ENCODE measurements around the gene SLC9A3.

SLC9A3 gene

DNA sequence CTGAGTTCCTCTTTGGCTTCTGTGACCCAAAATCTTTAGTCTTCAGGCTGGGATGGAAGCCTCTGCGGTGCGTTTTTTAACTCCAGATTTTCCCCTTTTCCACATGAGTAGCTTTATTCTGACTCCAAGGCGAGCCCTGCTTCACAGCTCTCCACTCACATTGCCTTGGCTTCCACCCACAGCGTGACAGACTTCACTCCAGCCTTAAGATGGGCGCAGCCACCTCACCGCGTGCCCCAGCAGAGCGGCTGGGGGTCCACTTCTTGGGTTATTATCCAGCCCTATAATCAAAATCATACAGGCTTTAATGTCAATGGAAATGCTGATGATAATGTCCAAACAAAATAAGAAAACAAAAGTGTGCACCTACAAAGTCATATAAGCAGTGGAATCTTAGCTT is 80.0 kb downstream of the SLC9A3 start:
- no peak for DNase-seq (ENCODE audit: low read depth in 2 of 2)
- TF ChIP-seq, protein P1, sequence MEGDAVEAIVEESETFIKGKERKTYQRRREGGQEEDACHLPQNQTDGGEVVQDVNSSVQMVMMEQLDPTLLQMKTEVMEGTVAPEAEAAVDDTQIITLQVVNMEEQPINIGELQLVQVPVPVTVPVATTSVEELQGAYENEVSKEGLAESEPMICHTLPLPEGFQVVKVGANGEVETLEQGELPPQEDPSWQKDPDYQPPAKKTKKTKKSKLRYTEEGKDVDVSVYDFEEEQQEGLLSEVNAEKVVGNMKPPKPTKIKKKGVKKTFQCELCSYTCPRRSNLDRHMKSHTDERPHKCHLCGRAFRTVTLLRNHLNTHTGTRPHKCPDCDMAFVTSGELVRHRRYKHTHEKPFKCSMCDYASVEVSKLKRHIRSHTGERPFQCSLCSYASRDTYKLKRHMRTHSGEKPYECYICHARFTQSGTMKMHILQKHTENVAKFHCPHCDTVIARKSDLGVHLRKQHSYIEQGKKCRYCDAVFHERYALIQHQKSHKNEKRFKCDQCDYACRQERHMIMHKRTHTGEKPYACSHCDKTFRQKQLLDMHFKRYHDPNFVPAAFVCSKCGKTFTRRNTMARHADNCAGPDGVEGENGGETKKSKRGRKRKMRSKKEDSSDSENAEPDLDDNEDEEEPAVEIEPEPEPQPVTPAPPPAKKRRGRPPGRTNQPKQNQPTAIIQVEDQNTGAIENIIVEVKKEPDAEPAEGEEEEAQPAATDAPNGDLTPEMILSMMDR (IDR thresholded peaks at IDR 0.05; ENCODE audit: low read depth, low read length), result no peak
- peak overlapping the region; percentile 100 for H3K4me3 ChIP-seq (replicated peaks in 1 of 2; ENCODE audit: low read depth in 2 of 2, low read length in 2 of 2)

DNA sequence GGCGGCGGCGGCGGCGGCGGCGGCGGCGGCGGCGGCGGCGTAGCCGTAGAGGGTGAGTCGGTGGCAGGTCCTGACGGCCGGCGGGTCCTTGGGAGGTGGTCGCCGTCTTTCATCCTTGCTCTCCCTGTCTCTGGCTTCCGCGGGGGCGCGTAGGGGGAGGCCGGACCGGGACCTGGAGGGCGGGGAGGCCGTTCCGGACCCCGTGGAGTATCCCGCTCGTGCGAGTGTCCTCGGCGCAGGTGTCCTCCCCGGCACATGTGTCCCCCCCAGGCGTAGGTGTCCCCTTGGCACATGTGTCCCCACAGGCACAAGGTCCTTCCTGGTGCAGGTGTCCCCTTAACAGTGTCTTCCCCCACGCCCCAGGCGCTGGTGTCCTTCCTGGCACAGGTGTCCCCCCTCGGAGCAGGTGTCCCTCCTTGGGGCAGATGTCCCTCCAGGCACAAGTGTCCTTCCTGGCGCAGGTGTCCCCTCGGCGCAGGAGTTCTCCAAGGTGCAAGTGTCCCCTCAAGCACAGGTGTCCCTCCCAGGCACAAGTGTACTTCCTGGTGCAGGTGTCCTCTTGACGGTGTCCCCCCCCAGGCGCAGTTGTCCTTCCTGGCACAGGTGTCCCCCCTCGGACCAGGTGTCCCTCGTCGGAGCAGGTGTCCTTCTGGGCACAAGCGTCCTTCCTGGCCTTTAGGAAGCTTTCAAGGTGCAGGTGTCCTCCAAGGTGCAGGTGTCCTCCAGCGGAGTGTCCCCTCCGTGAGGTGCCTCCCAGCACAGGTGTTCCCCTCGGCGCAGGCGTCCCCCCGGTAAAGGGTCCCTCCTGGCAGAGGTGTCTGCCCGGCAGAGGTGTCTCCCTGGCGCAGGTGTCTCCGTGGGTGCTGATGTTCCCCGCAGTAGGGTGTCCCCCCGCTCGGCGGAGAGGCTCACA is 80.8 kb downstream of the SLC9A3 start:
- DNase-seq (ENCODE audit: low read depth in 2 of 2), result no peak
- TF ChIP-seq, protein P1 (IDR thresholded peaks at IDR 0.05; ENCODE audit: low read depth, low read length), result no peak
- peak overlapping the region; percentile 100 for H3K4me3 ChIP-seq (replicated peaks in 1 of 2; ENCODE audit: low read depth in 2 of 2, low read length in 2 of 2)

DNA sequence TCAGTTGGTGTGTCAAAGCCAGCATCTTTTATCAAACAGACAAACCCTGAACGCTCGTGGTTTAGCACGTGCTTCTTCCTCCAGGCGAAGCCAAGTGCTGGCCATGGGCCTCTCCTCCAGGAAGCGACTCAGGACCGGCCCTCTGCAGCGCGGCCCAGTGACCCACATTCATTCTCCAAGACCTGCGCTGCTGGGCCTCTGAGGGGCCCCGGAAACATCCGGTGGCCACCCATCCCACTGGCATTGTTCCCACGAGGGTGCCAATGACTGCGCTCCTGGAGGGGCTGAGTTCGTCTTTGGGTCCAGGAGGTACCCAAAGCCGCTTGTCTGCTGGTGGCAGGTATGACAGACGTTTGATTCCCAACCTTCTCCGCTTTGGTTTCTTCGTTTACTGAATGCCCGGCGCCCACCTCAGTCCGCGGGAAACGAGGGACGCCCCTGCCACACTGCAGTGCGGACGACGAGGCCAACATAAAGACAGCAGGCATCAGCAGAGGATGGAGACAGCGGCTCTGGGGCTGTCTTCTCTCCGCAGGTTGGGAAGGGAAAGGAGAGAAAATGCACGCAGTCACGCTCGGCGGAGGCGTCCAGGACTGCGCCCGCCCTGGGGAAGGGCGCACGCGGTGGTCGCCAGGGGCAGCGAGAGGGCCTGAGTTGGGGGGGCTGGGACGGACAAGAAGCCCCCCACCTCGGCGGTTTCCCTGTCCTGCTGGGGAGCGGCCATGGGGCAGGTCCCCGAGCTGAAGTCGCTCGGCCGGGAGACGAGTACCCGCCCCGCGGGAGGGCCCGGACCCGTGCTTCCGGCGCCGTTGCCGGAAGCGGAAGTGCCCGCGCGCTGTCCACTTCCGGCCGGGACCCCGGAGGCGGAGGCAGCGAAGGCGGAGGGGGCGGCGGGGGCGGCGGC is 81.7 kb downstream of the SLC9A3 start, which contains the start of gene EXOC3:
Gene EXOC3, plus strand, starts transcription at position 842 of the 904 bp plus-strand sequence. CDS start 3,030 bp downstream, outside the sequence.
- DNase-seq (ENCODE audit: low read depth in 2 of 2), result peak; percentile 63 to 73
- H3K4me3 ChIP-seq (replicated peaks in 1 of 2; ENCODE audit: low read depth in 2 of 2, low read length in 2 of 2), result peak within 1 kb of the TSS; percentile 100
- TF ChIP-seq, protein P1 (IDR thresholded peaks at IDR 0.05; ENCODE audit: low read depth, low read length), result no peak

DNA sequence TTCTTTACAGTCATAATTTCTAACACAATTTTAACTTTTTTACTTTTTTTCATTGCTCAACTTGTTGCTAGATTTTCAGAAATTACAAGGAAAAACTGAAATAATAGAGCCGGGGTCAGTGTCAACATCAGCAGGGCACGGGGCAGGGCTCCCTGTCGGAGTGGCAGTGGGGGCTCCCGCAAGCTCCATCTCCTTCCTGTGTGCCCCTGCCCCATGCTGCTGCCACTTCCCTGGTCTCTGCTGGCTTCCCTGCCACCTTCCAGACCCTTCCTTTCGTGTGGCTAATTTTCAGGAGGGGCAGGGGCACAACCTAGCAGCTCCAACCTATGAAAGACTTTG is 82.3 kb downstream of the SLC9A3 start:
- TF ChIP-seq, protein P1 (IDR thresholded peaks at IDR 0.05; ENCODE audit: low read depth, low read length), result no peak
- peak overlapping the region; percentile 100 for H3K4me3 ChIP-seq (replicated peaks in 1 of 2; ENCODE audit: low read depth in 2 of 2, low read length in 2 of 2)
- DNase-seq (ENCODE audit: low read depth in 2 of 2), result no peak

DNA sequence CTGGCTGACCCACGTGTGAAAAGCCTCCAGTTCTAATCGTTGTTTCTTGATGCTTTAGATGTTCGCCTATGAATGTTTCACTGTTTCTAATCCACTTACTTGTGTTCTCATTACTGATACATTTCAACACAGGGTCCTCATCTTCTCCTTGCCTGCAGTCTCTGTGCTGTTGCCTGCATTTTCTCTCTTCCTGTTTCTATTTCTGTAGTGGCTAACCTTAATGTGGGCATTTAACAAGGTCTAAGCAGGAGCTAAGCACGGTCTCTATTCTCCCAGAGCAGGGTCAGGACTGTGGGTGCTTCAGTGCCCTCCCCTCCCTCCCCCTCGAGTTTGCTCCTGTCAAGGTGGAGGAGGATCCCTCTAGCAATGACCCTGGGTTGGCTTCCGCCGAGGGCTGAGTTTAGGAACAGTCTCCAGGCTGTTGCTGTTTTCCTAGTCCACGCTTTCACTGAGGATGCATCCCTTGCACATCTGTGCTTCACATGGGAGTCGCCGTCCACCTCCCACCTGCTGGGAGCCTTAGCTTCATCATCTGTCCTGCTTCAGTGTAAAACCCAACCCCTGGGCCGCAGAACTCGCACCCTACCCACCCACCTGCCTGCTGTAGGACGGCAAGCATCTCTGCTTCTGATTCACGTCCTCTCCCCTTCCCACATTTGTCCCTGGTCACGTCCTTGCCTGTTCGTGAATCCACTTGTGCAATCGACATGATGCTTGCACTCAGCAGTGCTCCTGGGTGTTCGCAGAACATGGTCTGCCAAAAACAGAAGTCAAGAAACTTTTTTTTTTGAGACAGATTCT is 83.6 kb downstream of the SLC9A3 start:
- TF ChIP-seq, protein P1 (IDR thresholded peaks at IDR 0.05; ENCODE audit: low read depth, low read length), result no peak
- no peak overlapping the region for H3K4me3 ChIP-seq (replicated peaks in 1 of 2; ENCODE audit: low read depth in 2 of 2, low read length in 2 of 2)
- no peak for DNase-seq (ENCODE audit: low read depth in 2 of 2)

DNA sequence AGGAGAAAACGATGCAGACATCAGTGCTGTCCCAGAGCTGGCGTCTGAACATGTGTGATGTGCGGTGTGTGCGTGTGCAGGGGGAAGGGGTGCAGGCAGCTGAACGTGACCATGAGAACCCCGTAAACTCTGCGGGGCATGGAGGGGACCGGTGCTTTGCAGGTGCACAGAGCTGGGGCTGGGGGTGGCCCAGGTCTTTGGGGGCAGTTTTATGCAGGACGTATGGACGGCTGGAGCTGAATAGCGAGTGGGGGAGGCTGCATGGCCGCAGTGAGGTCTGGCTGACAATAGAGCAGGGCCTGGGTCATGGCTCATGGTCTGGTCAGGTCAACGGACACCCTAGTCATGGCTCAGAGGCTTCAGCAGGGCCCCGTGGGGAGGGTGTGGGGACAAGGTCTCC is 84.6 kb downstream of the SLC9A3 start:
- TF ChIP-seq, protein P1 (IDR thresholded peaks at IDR 0.05; ENCODE audit: low read depth, low read length), result no peak
- H3K4me3 ChIP-seq (replicated peaks in 1 of 2; ENCODE audit: low read depth in 2 of 2, low read length in 2 of 2), result no peak overlapping the region
- DNase-seq (ENCODE audit: low read depth in 2 of 2), result no peak
